Panc1 (cell line): Measurements from ENCODE around the gene KCNQ4.

ENCODE experiments used
- CTCF ChIP-seq: fragments of 450-650 bp; IDR thresholded peaks from 2 replicates; pipeline ENCODE4 v1.5.1; 2017; ENCODE audit warnings: mild to moderate bottlenecking
- POLR2AphosphoS5 ChIP-seq: IDR thresholded peaks from 2 replicates; pipeline ENCODE4 v1.6.1; 2012; ENCODE audit warnings: mild to moderate bottlenecking, low read depth, low read length, moderate library complexity

- no peak for TF ChIP-seq POLR2AphosphoS5
- TF ChIP-seq CTCF, result no peak
These were observed 34.2 kb downstream of the KCNQ4 start for GRCh38 chr1:40817791-40818263.
